K562 (cell line): ENCODE measurements around the gene TMEM89. TPM values are rescaled to one million over a fixed set of nuclear protein-coding genes. Genes with fewer than 3 reads are reported as not detected.
A peak's percentile ranks its signal among the peaks of the same experiment; 100 is the strongest.

Experiments
- ATAC-seq: fragments of 200-7000 bp; cut with Tn5 transposase; 3 replicates; pipeline ENCODE4 v1.9.1; 2020; ENCODE audit warnings: moderate library complexity
- BruUV-seq: library from RNA; stranded (reverse); fragments of 400-500 nt; replicated peaks from 2 replicates; lab custom pipeline; 2021; lab: Mats Ljungman, UMichigan
- CTCF ChIA-PET: fragments of 300-600 bp; formaldehyde crosslinking; extraction: SDS; loops from one replicate; lab custom pipeline; 2021; ENCODE audit warnings: low intra/inter-chr PET ratio; lab: Yijun Ruan, JAX
- POLR2A ChIA-PET: fragments of 300-600, 350-650 bp; sonication (Branson Sonifier 250); formaldehyde crosslinking; extraction: SDS; loops from one replicate; lab custom pipeline; 2021; ENCODE audit warnings: antibody characterized with exemption, inconsistent platforms; lab: Yijun Ruan, JAX
- DNase-seq, 4 experiments: peaks; one replicate each; pipeline versions ENCODE4 v3.0.0 to v3.0.0-alpha.2; 2011 to 2018; ENCODE audit warnings: low spot score in 3 of 4, mixed read lengths in 3 of 4; ENCODE audit errors: extremely low read depth in 1 of 4
- FAIRE-seq: peaks from 2 replicates; lab custom pipeline; 2011; peaks lifted over from hg19 to GRCh38; lab: Jason Lieb, UNC
- H2AFZ ChIP-seq: 2 replicates; pipeline ENCODE4 v1.6.0; 2011; ENCODE audit warnings: low read depth, low read length, control low read depth, inconsistent platforms
- H3K27ac ChIP-seq: fragments of 200-600 bp; 3 replicates; pipeline ENCODE4 v1.8.0; 2011; ENCODE audit warnings: low read depth, mild to moderate bottlenecking, control low read depth, inconsistent platforms, low read length, moderate library complexity, mixed read lengths; ENCODE audit errors: extremely low read depth
- H3K27me3 ChIP-seq, 2 experiments: fragments of 300-600 bp in 1 of 2; 2 replicates in 1 of 2; 3 replicates in 1 of 2; pipeline versions ENCODE4 v1.6.0 to v1.8.0; 2011; ENCODE audit warnings: inconsistent platforms in 2 of 2, low read length in 2 of 2, mild to moderate bottlenecking in 1 of 2, mixed read lengths in 1 of 2, moderate library complexity in 1 of 2; ENCODE audit not compliant: control insufficient read depth in 2 of 2, insufficient read depth in 2 of 2
- H3K36me3 ChIP-seq: fragments of 300-600 bp; 3 replicates; pipeline ENCODE4 v1.8.0; 2011; ENCODE audit warnings: mild to moderate bottlenecking, low read length, inconsistent platforms; ENCODE audit not compliant: control insufficient read depth, insufficient read depth
- H3K4me1 ChIP-seq, 2 experiments: fragments of 200-600 bp in 1 of 2; replicated peaks in 1 of 2; 2 replicates in 1 of 2; 3 replicates in 1 of 2; pipeline versions ENCODE4 v1.5.1 to v1.8.0; 2011; ENCODE audit warnings: inconsistent platforms in 2 of 2, low read length in 2 of 2, mild to moderate bottlenecking in 1 of 2, mixed read lengths in 1 of 2, moderate library complexity in 1 of 2; ENCODE audit not compliant: control insufficient read depth in 2 of 2, insufficient read depth in 2 of 2
- H3K4me2 ChIP-seq: 2 replicates; pipeline ENCODE4 v1.6.1; 2011; ENCODE audit warnings: low read length, control low read depth, inconsistent platforms, mixed read lengths; ENCODE audit not compliant: insufficient read depth
- H3K4me3 ChIP-seq: fragments of 200-600 bp; sonication (generic), shearing (Covaris generic); 2 replicates; pipeline ENCODE4 v1.5.1; 2016; ENCODE audit warnings: control low read depth, inconsistent platforms
- H3K79me2 ChIP-seq: fragments of 200-600 bp; 3 replicates; pipeline ENCODE4 v1.8.0; 2011; ENCODE audit warnings: low read length, inconsistent platforms; ENCODE audit not compliant: control insufficient read depth, insufficient read depth
- H3K9ac ChIP-seq, 2 experiments: 2 replicates each; pipeline versions ENCODE4 v1.6.0 to v1.6.1; 2011; ENCODE audit warnings: low read depth in 2 of 2, low read length in 2 of 2, control low read depth in 1 of 2, inconsistent platforms in 1 of 2, mild to moderate bottlenecking in 1 of 2, mixed read lengths in 1 of 2; ENCODE audit not compliant: insufficient read depth in 1 of 2
- H3K9me1 ChIP-seq: one replicate; pipeline ENCODE4 v1.6.0; 2011; ENCODE audit warnings: inconsistent platforms, mild to moderate bottlenecking, low read length, moderate library complexity; ENCODE audit not compliant: control insufficient read depth, insufficient read depth
- H3K9me3 ChIP-seq: replicated peaks from 2 replicates; pipeline ENCODE4 v1.5.1; 2011; ENCODE audit warnings: low read depth, low read length, inconsistent platforms; ENCODE audit not compliant: control insufficient read depth, insufficient read depth
- H4K20me1 ChIP-seq: replicated peaks from 2 replicates; pipeline ENCODE4 v1.6.1; 2011; ENCODE audit warnings: low read length, inconsistent platforms, mixed read lengths; ENCODE audit not compliant: control insufficient read depth, insufficient read depth
- DACH1 ChIP-seq: fragments of 450-650 bp; IDR thresholded peaks from 2 replicates; pipeline ENCODE4 v1.6.1; 2018; ENCODE audit not compliant: partially characterized antibody
- KLF13 ChIP-seq: fragments of 450-650 bp; IDR thresholded peaks from 2 replicates; pipeline ENCODE4 v1.6.1; 2016; ENCODE audit warnings: missing genetic modification characterization, low read depth, mild to moderate bottlenecking, missing compliant biosample characterization, moderate library complexity, borderline replicate concordance
- NONO ChIP-seq, 2 experiments: fragments of 200-400 bp in 1 of 2; fragments of 450-650 bp in 1 of 2; formaldehyde crosslinking in 1 of 2; IDR thresholded peaks; 2 replicates each; pipeline ENCODE4 v1.6.1; 2017; ENCODE audit warnings: low read depth in 2 of 2, mild to moderate bottlenecking in 2 of 2, moderate library complexity in 2 of 2, low read length in 1 of 2
- NR2C1 ChIP-seq, 2 experiments: fragments of 450-650 bp; IDR thresholded peaks; 2 replicates each; pipeline ENCODE4 v1.6.1; 2017; ENCODE audit warnings: mild to moderate bottlenecking in 2 of 2, antibody characterized with exemption in 1 of 2, inconsistent platforms in 1 of 2, missing compliant biosample characterization in 1 of 2, missing genetic modification characterization in 1 of 2
- ZNF143 ChIP-seq: sonication (generic); formaldehyde crosslinking; IDR thresholded peaks from 2 replicates; pipeline ENCODE4 v1.9.0; 2022; ENCODE audit warnings: mild to moderate bottlenecking, missing genetic modification reagents
- WGBS: fragments of 100-300 bp; shearing (Covaris generic); methylation state at CpG from one replicate; pipeline ENCODE4 v1.1.6; 2016; ENCODE audit warnings: low coverage, mixed read lengths; ENCODE audit not compliant: insufficient coverage; ENCODE audit errors: missing lambda C conversion rate; 5-methylcytosine and 5-hydroxymethylcytosine counted together
- in situ Hi-C: fragments of 300-500 bp; cut with MboI; formaldehyde crosslinking; loops from 4 replicates; pipeline ENCODE4 v1.15.0; 2018; ENCODE audit warnings: inconsistent platforms, mixed read lengths
- intact Hi-C: fragments of 100-400 bp; cut with micrococcal nuclease; formaldehyde crosslinking; loops from 2 replicates; pipeline ENCODE4 v1.14.2; 2022
- polyA plus RNA-seq, 8 experiments: library from polyadenylated mRNA; depleted of rRNA in 4 of 8; stranded (reverse) in 5 of 8; unstranded in 3 of 8; fragments of >200 nt; fragmentation: Nextera tagmentation in 2 of 8; fragmentation: Illumina TruSeq in 1 of 8; extraction: Ambion mirVana in 2 of 8; extraction: Trizol in 1 of 8; gene quantifications; 2 replicates each; pipeline versions ENCODE4 v1.2.1 to v1.2.3, GENCODE V29; 2011 to 2014; ENCODE audit warnings: inconsistent platforms in 1 of 8, missing spikeins in 1 of 8
- total RNA-seq, 7 experiments: library from RNA; depleted of rRNA in 6 of 7; stranded (reverse); fragments of >200 nt in 6 of 7; fragmentation: Illumina TruSeq in 2 of 7; extraction: Trizol in 2 of 7; gene quantifications; 2 replicates each; pipeline versions ENCODE4 v1.2.1 to v1.2.3, GENCODE V29; 2011 to 2021; ENCODE audit warnings: low replicate concordance in 1 of 7
- TF ChIP-seq, protein P1 (sequence below): fragments of 250-450 bp; sonication (Bioruptor Pico); IDR thresholded peaks from 2 replicates; pipeline ENCODE4 v1.5.1; 2021; ENCODE audit warnings: mild to moderate bottlenecking
- TF ChIP-seq, protein P2 (sequence below), 2 experiments: IDR thresholded peaks in 1 of 2; conservative IDR thresholded peaks in 1 of 2; 2 replicates each; pipeline ENCODE4 v1.6.1; 2016; ENCODE audit warnings: low read depth in 2 of 2, mild to moderate bottlenecking in 1 of 2, missing compliant biosample characterization in 1 of 2, missing genetic modification characterization in 1 of 2, moderate library complexity in 1 of 2

TMEM89 gene
- total and polyA plus RNA-seq, 9 of the 15 experiments (the other 6 are each of a cell fraction or from before 2014, with no cell fraction given): not detected

GRCh38 chr3:48641396-48641795 is 19.8 kb upstream of the TMEM89 start:
- Histone ChIP-seq H3K9me1 (no peaks in the 10 kb centered on the region), H3K27me3 (no peaks in the 10 kb centered on the region), H2AFZ (no peak overlapping the region), H3K9ac (no peak overlapping the region; a peak in 1 of 4 replicates)
- 56% methylated on average over 3 of the region's 3 CpGs for WGBS
- intact Hi-C loops: no loop called here
- CTCF ChIA-PET: no interaction called here
- TF ChIP-seq NR2C1 (IDR thresholded peaks at IDR 0.05) (peak; percentile 72), NR2C1 (tag; IDR thresholded peaks at IDR 0.05) (peak; percentile 68), ZNF143 (CRISPR knock-in tag) (no peak)
- TF ChIP-seq, all 486 proteins: peak for 1
- Histone ChIP-seq H3K27ac (no peak overlapping the region), H4K20me1 (no peaks in the 10 kb centered on the region), H3K79me2 (no peaks in the 10 kb centered on the region), H3K9me3 (no peaks in the 10 kb centered on the region), H3K4me3 (no peak overlapping the region), H3K4me1 (peaks cover 3 to 25% of the 10 kb centered on the region in 2 experiments; a peak in 3 of 5 replicates), H3K36me3 (no peaks in the 10 kb centered on the region), H3K4me2 (no peak overlapping the region)
- POLR2A ChIA-PET: interaction anchor here (0.5 to 0.6 kb wide), 2 partner anchors 12 to 13 kb away, joined by 3 read pairs; no protein-coding TSS in a partner anchor
- no TSS peak for BruUV-seq
- DNase-seq (peak in 3 of 4 experiments; percentile 14 to 29 (median 29)), FAIRE-seq (no peak), ATAC-seq (no peak)
- in situ Hi-C loops: no loop called here

DNA sequence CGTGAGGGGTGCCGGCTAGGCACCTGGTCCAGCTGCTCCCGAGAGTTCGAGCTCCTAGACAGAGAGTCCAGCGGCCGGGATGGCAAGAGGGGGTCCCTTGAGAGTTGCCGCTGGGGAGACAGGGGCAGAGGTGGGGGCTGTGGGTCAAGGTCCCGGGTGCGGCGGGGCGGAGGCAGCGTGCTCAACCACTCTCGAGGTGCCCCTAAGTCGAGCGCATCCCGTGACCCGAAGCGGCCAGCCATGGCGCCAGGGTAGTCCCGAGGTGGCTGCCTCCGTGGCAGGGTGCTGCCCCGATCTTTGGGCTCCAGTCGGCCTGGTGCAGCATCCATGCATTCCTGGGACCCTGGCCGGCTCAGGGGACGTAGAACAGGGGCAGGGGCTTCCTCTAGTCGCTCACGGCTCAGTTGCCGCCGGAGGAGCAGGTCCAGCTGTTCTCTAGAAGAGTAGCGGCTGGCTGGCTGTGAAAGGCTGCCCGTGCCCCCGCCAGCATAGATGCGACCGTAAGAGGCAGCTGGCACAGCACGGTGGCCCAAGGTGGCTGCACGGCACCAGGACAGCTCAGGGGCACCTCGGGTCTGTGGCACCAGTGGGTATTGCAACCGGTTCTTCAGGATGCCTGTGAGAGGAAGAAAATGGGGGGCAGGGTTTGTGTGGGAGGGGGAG is 18.5 kb upstream of the TMEM89 start:
- H3K4me3 ChIP-seq: no peak overlapping the region
- FAIRE-seq: no peak
- no peak overlapping the region for H3K4me2 ChIP-seq
- no peaks in the 10 kb centered on the region for H4K20me1 ChIP-seq
- in situ Hi-C loops: no loop called here
- H2AFZ ChIP-seq: no peak overlapping the region
- peak overlapping the region in 1 of 2 experiments; percentile 58; a peak in 2 of 4 replicates for H3K9ac ChIP-seq
- no peak overlapping the region for H3K27ac ChIP-seq
- POLR2A ChIA-PET: no interaction called here
- TF ChIP-seq, protein P1, sequence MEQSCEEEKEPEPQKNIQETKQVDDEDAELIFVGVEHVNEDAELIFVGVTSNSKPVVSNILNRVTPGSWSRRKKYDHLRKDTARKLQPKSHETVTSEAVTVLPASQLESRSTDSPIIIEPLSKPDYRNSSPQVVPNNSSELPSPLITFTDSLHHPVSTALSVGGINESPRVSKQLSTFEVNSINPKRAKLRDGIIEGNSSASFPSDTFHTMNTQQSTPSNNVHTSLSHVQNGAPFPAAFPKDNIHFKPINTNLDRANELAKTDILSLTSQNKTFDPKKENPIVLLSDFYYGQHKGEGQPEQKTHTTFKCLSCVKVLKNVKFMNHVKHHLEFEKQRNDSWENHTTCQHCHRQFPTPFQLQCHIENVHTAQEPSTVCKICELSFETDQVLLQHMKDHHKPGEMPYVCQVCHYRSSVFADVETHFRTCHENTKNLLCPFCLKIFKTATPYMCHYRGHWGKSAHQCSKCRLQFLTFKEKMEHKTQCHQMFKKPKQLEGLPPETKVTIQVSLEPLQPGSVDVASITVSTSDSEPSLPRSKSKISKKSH (CRISPR knock-in tag): no peak
- TF ChIP-seq DACH1 (no peak), KLF13 (tag) (no peak), NONO (IDR thresholded peaks at IDR 0.05; ENCODE audit: low read depth in 2 of 2, low read length in 1 of 2) (no peak)
- TF ChIP-seq, protein P2, sequence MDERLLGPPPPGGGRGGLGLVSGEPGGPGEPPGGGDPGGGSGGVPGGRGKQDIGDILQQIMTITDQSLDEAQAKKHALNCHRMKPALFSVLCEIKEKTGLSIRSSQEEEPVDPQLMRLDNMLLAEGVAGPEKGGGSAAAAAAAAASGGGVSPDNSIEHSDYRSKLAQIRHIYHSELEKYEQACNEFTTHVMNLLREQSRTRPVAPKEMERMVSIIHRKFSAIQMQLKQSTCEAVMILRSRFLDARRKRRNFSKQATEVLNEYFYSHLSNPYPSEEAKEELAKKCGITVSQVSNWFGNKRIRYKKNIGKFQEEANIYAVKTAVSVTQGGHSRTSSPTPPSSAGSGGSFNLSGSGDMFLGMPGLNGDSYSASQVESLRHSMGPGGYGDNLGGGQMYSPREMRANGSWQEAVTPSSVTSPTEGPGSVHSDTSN (CRISPR knock-in tag; IDR thresholded peaks at IDR 0.05; ENCODE audit: low read depth): no peak
- TF ChIP-seq, protein P2 (tag; conservative IDR thresholded peaks at IDR 0.05; ENCODE audit: low read depth): no peak
- TF ChIP-seq, all 486 proteins: peak for 0
- CTCF ChIA-PET: no interaction called here
- Histone ChIP-seq H3K27me3 (no peaks in the 10 kb centered on the region), H3K4me1 (peaks cover 6 to 32% of the 10 kb centered on the region in 2 experiments; a peak in 3 of 5 replicates), H3K9me1 (no peaks in the 10 kb centered on the region), H3K79me2 (peaks cover 1% of the 10 kb centered on the region; the same call in 1 of the 3 replicates), H3K9me3 (no peaks in the 10 kb centered on the region), H3K36me3 (no peaks in the 10 kb centered on the region)
- 62% methylated on average over 24 of the region's 38 CpGs for WGBS
- ATAC-seq (no peak), DNase-seq (no peak)
- intact Hi-C loops: loop anchor here (5.0 kb wide), 1 partner anchor 83 kb away; the partner anchor contains the start of gene PFKFB4
- no TSS peak for BruUV-seq
